MM.1S (cell line): ENCODE data around the gene SCO1.

Experiments
- EZH2 ChIP-seq: fragments of 300-600 bp; sonication (generic); optimal IDR thresholded peaks from 2 replicates; pipeline ENCODE3; 2017; ENCODE audit warnings: low read depth, mild to moderate bottlenecking, antibody characterized with exemption, low read length, mixed read lengths
- TF ChIP-seq, protein P1 (sequence below): fragments of 300-600 bp; sonication (generic); IDR thresholded peaks from 2 replicates; pipeline ENCODE4 v1.5.1; 2016; ENCODE audit warnings: antibody characterized with exemption, low read length, mixed read lengths

DNA sequence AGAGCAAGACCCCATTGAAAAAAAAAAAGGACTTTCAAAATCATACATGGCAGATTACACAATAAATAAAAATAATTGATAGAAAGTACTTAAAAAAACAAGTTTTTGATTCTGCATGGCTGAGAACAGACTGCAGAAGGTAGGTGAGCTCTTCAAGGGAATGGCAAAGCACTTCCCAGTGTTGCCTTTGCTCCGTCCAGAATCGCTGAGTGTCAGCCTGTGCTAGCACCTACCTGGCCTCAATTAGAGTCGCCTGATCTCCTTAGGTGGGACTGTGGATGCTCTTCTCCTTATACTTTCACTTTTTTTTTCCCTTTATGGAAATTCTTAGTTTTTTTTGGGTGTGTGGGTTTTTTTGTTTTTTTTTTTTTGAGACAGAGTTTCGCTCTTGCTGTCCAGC is 38.5 kb upstream of the SCO1 start:
- TF ChIP-seq, protein P1, sequence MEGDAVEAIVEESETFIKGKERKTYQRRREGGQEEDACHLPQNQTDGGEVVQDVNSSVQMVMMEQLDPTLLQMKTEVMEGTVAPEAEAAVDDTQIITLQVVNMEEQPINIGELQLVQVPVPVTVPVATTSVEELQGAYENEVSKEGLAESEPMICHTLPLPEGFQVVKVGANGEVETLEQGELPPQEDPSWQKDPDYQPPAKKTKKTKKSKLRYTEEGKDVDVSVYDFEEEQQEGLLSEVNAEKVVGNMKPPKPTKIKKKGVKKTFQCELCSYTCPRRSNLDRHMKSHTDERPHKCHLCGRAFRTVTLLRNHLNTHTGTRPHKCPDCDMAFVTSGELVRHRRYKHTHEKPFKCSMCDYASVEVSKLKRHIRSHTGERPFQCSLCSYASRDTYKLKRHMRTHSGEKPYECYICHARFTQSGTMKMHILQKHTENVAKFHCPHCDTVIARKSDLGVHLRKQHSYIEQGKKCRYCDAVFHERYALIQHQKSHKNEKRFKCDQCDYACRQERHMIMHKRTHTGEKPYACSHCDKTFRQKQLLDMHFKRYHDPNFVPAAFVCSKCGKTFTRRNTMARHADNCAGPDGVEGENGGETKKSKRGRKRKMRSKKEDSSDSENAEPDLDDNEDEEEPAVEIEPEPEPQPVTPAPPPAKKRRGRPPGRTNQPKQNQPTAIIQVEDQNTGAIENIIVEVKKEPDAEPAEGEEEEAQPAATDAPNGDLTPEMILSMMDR, result no peak
- TF ChIP-seq EZH2, result no peak
